Mesodermal cell (in vitro differentiated cells): ENCODE measurements around the gene ABCG4.

Experiments used
- H3K27ac ChIP-seq: 2 replicates; pipeline ENCODE4 v1.7.0; 2013; ENCODE audit warnings: mild to moderate bottlenecking, low read depth, low read length, moderate library complexity; ENCODE audit not compliant: severe bottlenecking
- H3K36me3 ChIP-seq: 2 replicates; pipeline ENCODE4 v1.7.1; 2013; ENCODE audit warnings: mild to moderate bottlenecking, low read length, moderate library complexity; ENCODE audit not compliant: control insufficient read depth, insufficient read depth
- H3K4me1 ChIP-seq: one replicate; pipeline ENCODE4 v1.7.1; 2013; ENCODE audit warnings: mild to moderate bottlenecking, low read length; ENCODE audit not compliant: insufficient read depth, control insufficient read depth, poor library complexity, severe bottlenecking
- H3K4me3 ChIP-seq: 2 replicates; pipeline ENCODE4 v1.7.0; 2013; ENCODE audit warnings: low read length, control low read depth, mild to moderate bottlenecking; ENCODE audit not compliant: insufficient read depth, poor library complexity, severe bottlenecking; ENCODE audit errors: extremely low read depth
- H3K9me3 ChIP-seq: 2 replicates; pipeline ENCODE4 v1.7.1; 2013; ENCODE audit warnings: mild to moderate bottlenecking, low read length, moderate library complexity; ENCODE audit not compliant: control insufficient read depth
- WGBS, 2 experiments: methylation state at CpG; one replicate each; pipeline ENCODE4 v1.1.5; 2013; ENCODE audit warnings: missing lambda C conversion rate in 2 of 2; ENCODE audit not compliant: insufficient coverage in 2 of 2; 5-methylcytosine and 5-hydroxymethylcytosine counted together

The ABCG4 gene

DNA sequence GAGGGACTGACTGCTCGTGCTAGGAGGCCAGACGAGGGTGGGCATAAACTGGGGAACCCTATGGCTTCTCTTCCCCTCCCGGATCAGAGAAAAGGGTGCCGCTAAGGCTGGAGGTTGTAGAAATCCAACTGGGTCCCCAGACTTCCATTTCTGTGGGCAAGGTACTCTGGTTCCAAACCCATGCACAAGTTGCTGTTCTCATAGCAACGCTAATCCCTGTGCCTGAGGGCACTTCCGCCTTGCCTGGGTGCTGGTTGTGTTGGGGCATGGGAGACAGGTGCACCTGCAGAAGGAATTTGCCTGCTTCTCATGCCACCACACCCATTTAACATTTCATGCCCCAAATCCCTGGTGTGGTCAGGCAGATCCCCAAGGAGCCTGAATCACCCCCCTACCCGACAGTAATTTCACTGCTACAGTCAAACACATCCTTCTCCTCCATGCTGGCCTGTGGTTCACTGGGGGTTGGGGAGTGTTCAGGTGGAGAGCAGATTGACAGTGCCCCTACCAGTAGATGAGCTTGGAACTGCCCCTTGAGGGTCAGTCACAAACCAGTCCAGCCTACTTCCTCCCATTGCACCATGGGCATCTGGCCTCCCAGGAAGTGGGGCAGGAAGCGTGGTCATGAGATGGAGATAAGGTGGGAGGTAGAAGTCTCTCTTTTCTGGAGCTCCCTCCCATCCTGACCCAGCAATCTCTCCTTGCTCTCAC, 40.6 kb upstream of the ABCG4 start:
- H3K4me1 ChIP-seq = peaks cover 16% of the 10 kb centered on the region
- 3 to 5% methylated on average over 4 of the region's 8 CpGs for WGBS, 2 experiments
- H3K9me3 ChIP-seq = no peaks in the 10 kb centered on the region
- peaks cover 40% of the 10 kb centered on the region for H3K36me3 ChIP-seq
- H3K4me3 ChIP-seq = peak overlapping the region; percentile 75
- no peak overlapping the region for H3K27ac ChIP-seq

DNA sequence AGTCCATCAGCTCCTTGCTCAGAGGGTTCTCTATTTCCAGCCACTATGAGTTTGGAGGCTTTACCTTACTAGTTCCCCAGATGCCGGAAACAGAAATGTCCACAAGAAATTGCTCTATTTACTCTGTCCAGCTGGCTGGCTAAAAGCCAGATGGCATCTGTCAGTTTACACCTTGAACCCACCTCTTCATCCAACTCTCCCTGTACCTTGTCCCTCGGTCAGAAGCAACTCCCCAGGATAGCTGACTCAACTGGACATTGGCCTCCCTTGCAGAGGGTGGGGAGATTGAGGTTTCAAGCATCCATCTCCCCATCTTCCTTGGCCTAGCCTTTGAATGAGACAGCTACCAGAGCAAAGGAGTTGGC, 40.0 kb upstream of the ABCG4 start:
- H3K27ac ChIP-seq = no peak overlapping the region
- WGBS, 2 experiments = 85 to 100% methylated on average over 1 to 2 of the region's 2 CpGs
- H3K4me3 ChIP-seq = no peak overlapping the region
- H3K36me3 ChIP-seq = peaks cover 45% of the 10 kb centered on the region
- H3K9me3 ChIP-seq = no peaks in the 10 kb centered on the region
- H3K4me1 ChIP-seq = peaks cover 17% of the 10 kb centered on the region

DNA sequence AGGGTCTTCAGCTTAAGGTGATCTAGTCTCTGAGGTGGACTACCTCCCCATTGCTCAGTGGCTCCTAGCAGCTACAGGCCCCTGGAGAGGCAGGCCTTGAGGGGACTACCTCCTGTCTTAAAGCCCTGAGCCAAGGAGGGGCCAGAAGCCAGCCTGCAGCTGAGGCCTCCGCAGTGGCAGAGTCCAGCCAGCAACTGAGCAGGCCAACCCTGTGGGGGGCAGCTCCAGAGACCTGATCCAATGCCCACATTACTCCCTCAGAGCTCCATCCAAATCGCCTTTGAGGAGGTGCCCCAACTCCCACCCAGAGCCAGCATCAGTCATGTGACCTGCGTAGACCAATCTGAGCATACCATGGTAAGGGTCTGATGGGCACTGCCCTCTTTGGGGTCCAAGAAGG, 39.0 kb upstream of the ABCG4 start:
- Histone ChIP-seq H3K4me3 (no peak overlapping the region), H3K27ac (no peak overlapping the region), H3K36me3 (peaks cover 55% of the 10 kb centered on the region), H3K9me3 (no peaks in the 10 kb centered on the region), H3K4me1 (peaks cover 17% of the 10 kb centered on the region)
- 93 to 100% methylated on average over 1 to 3 of the region's 3 CpGs for WGBS, 2 experiments

DNA sequence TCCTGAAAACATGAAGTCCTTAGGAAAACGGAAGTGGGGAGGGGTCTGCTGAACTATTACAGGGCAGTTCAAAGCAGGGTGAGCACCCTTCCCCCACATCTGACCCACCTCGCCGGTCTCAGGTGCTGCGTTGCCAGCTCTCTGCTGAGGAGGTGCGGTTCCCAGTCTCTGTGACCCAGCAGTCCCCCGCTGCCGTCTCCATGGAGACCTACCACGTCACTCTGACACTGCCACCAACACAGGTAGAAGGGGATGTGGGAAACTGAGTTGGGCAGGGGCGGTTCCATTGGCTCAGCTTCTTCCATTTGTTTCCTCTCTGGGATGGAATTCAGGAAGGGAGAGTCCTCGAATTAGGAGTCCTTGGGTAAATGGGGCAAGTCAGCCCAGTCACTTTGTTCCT, 38.4 kb upstream of the ABCG4 start:
- WGBS, 2 experiments = 89 to 92% methylated on average over 5 to 7 of the region's 10 CpGs
- H3K4me3 ChIP-seq = no peak overlapping the region
- no peaks in the 10 kb centered on the region for H3K9me3 ChIP-seq
- H3K36me3 ChIP-seq = peaks cover 59% of the 10 kb centered on the region
- no peak overlapping the region for H3K27ac ChIP-seq
- peaks cover 17% of the 10 kb centered on the region for H3K4me1 ChIP-seq

DNA sequence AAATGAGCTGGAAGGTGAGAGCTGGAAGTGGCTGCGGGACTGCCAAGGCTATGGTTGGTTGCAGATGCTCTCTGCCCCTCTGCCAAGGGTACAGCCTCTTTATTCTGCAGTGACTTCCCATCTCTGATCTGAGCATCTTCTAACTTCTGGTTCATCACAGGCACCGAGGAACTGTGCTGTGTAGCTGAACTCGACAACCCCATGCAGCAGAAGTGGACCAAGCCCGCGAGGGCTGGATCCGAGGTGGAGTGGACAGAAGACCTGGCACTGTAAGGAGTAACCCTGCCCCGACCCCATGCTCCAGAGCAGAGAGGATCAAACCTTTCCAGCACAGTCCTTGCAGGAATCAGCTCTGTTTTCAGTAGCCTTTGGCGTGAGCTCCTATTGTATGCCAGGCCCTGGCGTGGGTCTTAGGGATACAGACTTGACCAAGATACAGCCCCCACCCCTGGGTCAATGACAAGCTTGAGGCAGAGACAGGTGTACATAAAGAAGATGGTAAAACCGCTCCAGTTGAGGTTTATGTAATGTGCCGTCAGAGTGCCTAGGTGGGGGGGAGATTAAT, 37.4 kb upstream of the ABCG4 start:
- Histone ChIP-seq H3K4me3 (no peak overlapping the region), H3K9me3 (no peaks in the 10 kb centered on the region), H3K36me3 (peaks cover 65% of the 10 kb centered on the region), H3K27ac (no peak overlapping the region), H3K4me1 (peaks cover 14% of the 10 kb centered on the region)
- 94 to 96% methylated on average over 9 to 11 of the region's 11 CpGs for WGBS, 2 experiments

DNA sequence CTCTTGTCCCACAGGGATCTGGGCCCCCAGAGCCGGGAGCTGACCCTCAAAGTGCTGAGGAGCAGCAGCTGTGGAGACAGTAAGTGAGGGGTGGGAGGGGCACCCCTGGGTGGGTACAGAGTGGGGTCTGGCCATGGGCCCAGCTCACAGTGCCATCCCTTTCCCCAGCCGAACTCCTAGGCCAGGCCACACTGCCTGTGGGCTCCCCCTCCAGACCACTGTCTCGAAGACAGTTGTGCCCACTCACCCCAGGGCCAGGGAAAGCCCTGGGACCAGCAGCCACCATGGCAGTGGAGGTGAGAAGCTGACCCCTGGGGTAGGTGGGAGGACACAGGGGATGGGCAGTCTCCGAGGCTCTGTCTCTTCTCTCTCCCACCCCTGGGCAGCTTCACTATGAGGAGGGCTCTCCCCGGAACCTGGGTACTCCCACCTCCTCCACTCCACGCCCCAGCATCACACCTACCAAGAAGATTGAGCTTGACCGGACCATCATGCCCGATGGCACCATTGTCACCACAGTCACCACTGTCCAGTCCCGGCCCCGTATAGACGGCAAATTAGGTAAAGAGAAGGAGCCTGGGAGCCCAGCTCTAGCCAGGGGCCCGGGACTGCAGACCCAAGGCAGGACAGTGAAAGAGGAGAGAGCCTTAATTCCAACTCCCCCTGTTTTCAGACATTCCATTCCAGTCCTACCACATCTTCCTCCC, 36.4 kb upstream of the ABCG4 start:
- H3K27ac ChIP-seq = no peak overlapping the region
- peaks cover 10% of the 10 kb centered on the region for H3K4me1 ChIP-seq
- H3K9me3 ChIP-seq = no peaks in the 10 kb centered on the region
- peaks cover 73% of the 10 kb centered on the region for H3K36me3 ChIP-seq
- H3K4me3 ChIP-seq = no peak overlapping the region
- 82 to 92% methylated on average over 7 of the region's 12 CpGs for WGBS, 2 experiments

DNA sequence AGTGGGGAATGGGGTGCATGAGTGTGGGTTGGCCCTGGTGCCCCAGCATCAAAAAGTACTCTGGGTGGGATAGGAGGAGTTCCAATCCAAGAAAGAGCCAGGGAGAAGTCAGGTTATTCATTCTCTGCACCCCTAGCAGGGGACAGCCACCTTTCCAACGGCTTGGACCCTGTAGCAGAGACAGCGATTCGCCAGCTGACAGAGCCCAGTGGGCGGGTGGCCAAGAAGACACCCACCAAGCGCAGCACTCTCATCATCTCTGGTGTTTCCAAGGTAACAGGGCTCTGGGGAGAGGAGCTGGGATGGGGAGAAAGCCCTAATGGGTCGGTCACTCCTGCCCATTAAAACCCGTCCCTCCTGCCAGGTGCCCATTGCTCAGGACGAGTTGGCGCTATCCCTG, 35.1 kb upstream of the ABCG4 start:
- Histone ChIP-seq H3K27ac (no peak overlapping the region), H3K36me3 (peaks cover 82% of the 10 kb centered on the region), H3K9me3 (no peaks in the 10 kb centered on the region), H3K4me1 (peaks cover 7% of the 10 kb centered on the region), H3K4me3 (no peak overlapping the region)
- WGBS, 2 experiments = 94 to 100% methylated on average over 4 to 8 of the region's 9 CpGs

DNA sequence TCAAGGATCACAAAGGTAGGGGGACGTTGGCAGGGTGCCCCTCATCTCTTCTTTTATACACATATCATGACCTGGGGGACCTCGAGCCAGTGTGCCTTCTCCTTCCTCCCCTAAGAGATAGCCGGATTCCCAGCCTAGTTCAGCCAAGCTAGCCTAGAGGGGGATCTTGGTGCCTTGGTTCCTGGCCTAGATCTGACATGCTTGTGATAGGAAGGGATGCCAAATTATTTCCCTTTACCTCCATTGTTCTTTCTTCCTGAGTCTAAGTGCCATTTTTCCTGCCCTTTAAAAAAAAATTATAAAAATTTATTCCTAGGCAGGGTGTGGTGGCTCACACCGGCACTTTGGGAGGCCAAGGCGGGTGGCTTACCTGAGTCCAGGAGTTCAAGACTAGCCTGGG, 34.5 kb upstream of the ABCG4 start:
- Histone ChIP-seq H3K4me3 (no peak overlapping the region), H3K36me3 (peaks cover 80% of the 10 kb centered on the region), H3K9me3 (no peaks in the 10 kb centered on the region), H3K4me1 (peaks cover 6% of the 10 kb centered on the region), H3K27ac (no peak overlapping the region)
- 83 to 100% methylated on average over 3 to 4 of the region's 5 CpGs for WGBS, 2 experiments

DNA sequence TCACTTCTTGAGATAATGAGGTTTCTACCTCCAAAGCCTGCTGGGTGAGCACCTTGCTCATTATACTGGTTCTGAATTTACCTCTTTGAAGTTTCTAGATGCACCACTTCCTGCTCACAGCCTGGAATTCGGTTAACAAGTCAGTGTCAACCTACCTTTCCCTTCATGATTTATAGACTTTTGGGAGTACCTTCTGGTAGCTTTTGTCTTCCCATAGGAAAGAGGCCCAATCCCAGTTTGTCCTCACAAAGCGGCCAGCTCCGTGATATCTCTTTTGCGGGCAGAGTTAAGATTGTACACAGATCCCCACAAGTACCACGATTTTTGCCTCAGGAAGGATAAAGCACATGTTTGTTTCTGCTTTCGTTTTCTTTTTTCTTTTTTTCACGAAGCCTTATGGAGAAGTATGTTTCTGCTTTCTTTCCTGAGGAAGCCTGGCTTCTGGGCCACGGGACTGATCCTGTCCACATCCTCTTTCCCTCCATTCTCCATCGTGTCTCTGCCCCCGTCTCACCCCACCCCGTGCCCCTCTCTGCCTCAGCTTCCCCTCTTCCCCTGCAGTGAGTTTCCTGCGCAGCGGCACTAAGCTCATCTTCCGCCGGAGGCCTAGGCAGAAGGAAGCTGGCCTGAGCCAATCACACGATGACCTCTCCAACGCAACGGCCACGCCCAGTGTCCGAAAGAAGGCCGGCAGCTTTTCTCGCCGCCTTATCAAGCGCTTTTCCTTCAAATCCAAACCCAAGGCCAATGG, 33.2 kb upstream of the ABCG4 start:
- H3K4me3 ChIP-seq = no peak overlapping the region
- H3K36me3 ChIP-seq = peaks cover 67% of the 10 kb centered on the region
- no peaks in the 10 kb centered on the region for H3K9me3 ChIP-seq
- no peak overlapping the region for H3K27ac ChIP-seq
- peaks cover 6% of the 10 kb centered on the region for H3K4me1 ChIP-seq
- WGBS, 2 experiments = 89 to 95% methylated on average over 21 to 22 of the region's 24 CpGs

DNA sequence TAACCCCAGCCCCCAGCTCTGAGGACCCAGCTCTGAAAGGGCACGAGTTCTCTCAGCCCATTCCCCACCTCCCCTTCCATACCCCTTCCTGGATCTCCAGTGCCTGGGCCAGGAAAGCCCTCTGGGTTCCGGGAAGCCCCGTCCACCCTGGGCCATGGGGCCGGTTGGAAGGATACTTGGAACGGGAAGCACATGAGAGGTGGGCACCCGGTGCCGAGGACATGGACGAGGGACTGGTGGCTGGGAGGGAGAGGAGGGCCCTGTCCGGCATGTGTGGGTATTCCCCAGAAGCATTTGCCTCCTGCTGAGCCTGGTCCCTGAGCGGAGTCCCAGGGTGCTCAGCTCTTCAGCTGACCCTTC, 32.6 kb upstream of the ABCG4 start:
- Histone ChIP-seq H3K27ac (no peak overlapping the region), H3K36me3 (peaks cover 62% of the 10 kb centered on the region), H3K4me3 (no peak overlapping the region), H3K4me1 (peaks cover 6% of the 10 kb centered on the region), H3K9me3 (no peaks in the 10 kb centered on the region)
- 84 to 96% methylated on average over 7 to 9 of the region's 10 CpGs for WGBS, 2 experiments
